ENCODE results near the gene SCG2.

The SCG2 gene

DNA sequence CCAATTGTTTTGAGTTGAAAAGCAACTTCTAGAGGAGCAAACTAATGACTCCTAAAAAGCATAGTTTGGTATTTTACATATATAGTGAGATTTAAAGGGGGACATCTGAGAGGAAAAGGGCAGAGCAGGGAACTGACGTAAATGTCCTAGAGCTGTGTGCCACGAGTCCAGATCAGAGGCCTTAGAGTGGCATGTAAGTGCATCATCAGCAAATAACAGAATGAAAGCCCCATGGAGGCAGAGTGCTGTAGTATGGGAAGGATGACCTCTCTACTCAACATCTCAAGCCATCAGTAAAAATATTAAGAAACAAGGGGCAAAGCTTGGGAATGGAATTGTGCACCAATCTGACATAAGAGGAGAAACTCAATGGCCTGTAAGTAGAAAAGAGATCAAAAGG lies 31.4 kb downstream of the SCG2 start:
- DNase-seq, result no peak

GRCh38 chr2:223566396-223566795 lies 35.8 kb downstream of the SCG2 start:
- DNase-seq, result no peak

GRCh38 chr2:223563462-223563861 lies 38.7 kb downstream of the SCG2 start:
- no peak for DNase-seq

- DNase-seq, result no peak
Measured at GRCh38 chr2:223562078-223562477, 40.1 kb downstream of the SCG2 start.

DNA sequence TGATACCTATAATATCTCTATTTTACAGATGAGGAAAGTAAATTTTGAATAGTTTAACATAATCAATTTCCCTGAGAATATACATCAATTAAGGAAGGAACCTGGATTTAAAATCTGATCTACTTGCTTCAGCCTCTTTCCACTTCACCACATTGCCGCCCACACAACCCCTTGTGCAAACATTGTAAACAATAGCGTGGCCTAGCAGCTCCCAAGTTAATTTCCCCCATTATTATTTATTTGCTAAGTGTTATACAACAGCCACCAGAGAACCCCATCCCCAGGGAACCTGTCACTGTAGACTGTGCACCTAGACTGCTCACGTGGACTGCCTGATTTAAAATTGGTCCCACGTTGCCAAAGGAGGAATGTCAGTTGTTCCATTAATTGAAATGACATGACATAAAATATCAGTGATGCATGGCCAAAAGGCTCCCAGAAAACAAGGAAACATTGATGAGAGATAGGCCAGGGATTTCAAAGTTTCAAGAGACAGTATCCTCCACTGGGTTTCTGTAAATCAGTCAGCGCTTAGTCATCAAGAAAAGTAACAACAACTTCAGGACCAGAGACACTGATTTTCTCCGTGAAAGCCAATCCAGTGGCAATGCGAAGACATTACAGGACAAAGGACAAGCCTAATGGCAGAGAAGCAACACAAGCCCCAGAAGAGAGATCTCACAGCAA lies 41.3 kb downstream of the SCG2 start:
- no peak for DNase-seq

- no peak for DNase-seq
Measured at GRCh38 chr2:223558970-223559369, 43.2 kb downstream of the SCG2 start.

DNA sequence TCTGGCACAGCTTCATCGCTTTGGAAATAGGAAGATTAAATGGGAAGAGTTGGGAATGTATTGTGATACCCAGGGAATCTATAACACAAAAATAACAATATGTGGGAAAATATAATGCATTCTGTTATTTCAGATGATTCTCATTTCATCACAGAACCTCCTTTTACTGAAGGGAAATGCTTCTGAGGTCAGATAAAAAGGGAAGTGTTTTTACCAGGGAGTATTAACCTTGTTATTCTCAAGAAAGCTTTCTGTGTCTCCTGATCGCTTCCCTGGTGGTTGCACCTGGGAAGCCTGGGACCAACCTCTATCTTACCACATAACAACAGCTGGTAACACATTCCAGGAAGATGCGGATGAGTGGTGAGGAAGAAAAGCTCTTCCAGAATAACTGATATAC lies 47.2 kb downstream of the SCG2 start:
- no peak for DNase-seq

- DNase-seq, result no peak
Measured at GRCh38 chr2:223549215-223549614, 52.9 kb downstream of the SCG2 start.

- DNase-seq, result no peak
Measured at GRCh38 chr2:223548194-223548593, 54.0 kb downstream of the SCG2 start.
